Measurements from ENCODE around the gene CHST1.

The CHST1 gene

GRCh38 chr11:45692808-45693453 is 27.5 kb upstream of the CHST1 start:
- H4K20me1 ChIP-seq, result no peaks in the 10 kb centered on the region
- no peaks in the 10 kb centered on the region for H3K27me3 ChIP-seq
- no peak overlapping the region for H3K9ac ChIP-seq
- H3K4me2 ChIP-seq, result no peak overlapping the region
- H3K36me3 ChIP-seq, result no peaks in the 10 kb centered on the region
- no peak for TF ChIP-seq Cebpa-rat (IDR thresholded peaks at IDR 0.05)
- no peaks in the 10 kb centered on the region for H3K9me3 ChIP-seq (replicated peaks in 1 of 11)
- peaks cover 0 to 13% (median 1%) of the 10 kb centered on the region in 10 experiments; a peak in 6 of 20 replicates for H3K4me1 ChIP-seq
- no peak overlapping the region for H3K4me3 ChIP-seq
- H3K27ac ChIP-seq, result no peak overlapping the region

- Histone ChIP-seq H3K9ac (no peak overlapping the region), H3K27ac (no peak overlapping the region), H3K9me3 (replicated peaks in 1 of 11) (no peaks in the 10 kb centered on the region), H3K36me3 (no peaks in the 10 kb centered on the region), H4K20me1 (no peaks in the 10 kb centered on the region), H3K4me2 (no peak overlapping the region), H3K4me1 (peaks cover 0 to 13% (median 0%) of the 10 kb centered on the region in 10 experiments; a peak in 3 of 20 replicates), H3K4me3 (no peak overlapping the region), H3K27me3 (no peaks in the 10 kb centered on the region)
- TF ChIP-seq Cebpa-rat (IDR thresholded peaks at IDR 0.05), result no peak
Observed at GRCh38 chr11:45688472-45689033, 23.1 kb upstream of the CHST1 start.

- no peaks in the 10 kb centered on the region for H3K27me3 ChIP-seq
- no peak overlapping the region for H3K27ac ChIP-seq
- no peaks in the 10 kb centered on the region for H3K9me3 ChIP-seq (replicated peaks in 1 of 11)
- no peaks in the 10 kb centered on the region for H4K20me1 ChIP-seq
- H3K4me2 ChIP-seq, result no peak overlapping the region
- no peak overlapping the region for H3K4me3 ChIP-seq
- H3K36me3 ChIP-seq, result no peaks in the 10 kb centered on the region
- no peak overlapping the region for H3K9ac ChIP-seq
- H3K4me1 ChIP-seq, result peaks cover 0 to 13% (median 0%) of the 10 kb centered on the region in 10 experiments; a peak in 3 of 20 replicates
- no peak for TF ChIP-seq Cebpa-rat (IDR thresholded peaks at IDR 0.05)
Observed at GRCh38 chr11:45687836-45688235, 22.4 kb upstream of the CHST1 start.

- H4K20me1 ChIP-seq, result no peaks in the 10 kb centered on the region
- no peaks in the 10 kb centered on the region for H3K36me3 ChIP-seq
- H3K4me3 ChIP-seq, result no peak overlapping the region
- no peaks in the 10 kb centered on the region for H3K27me3 ChIP-seq
- TF ChIP-seq Cebpa-rat (IDR thresholded peaks at IDR 0.05), result no peak
- no peaks in the 10 kb centered on the region for H3K9me3 ChIP-seq (replicated peaks in 1 of 11)
- no peak overlapping the region for H3K27ac ChIP-seq
- H3K4me1 ChIP-seq, result peaks cover 0 to 13% (median 0%) of the 10 kb centered on the region in 10 experiments; a peak in 3 of 20 replicates
- no peak overlapping the region for H3K4me2 ChIP-seq
- no peak overlapping the region for H3K9ac ChIP-seq
Observed at GRCh38 chr11:45685964-45686537, 20.6 kb upstream of the CHST1 start.

- H3K4me1 ChIP-seq, result peaks cover 0 to 3% (median 0%) of the 10 kb centered on the region in 10 experiments; a peak in 3 of 20 replicates
- H3K9me3 ChIP-seq (replicated peaks in 1 of 11), result no peaks in the 10 kb centered on the region
- H3K4me2 ChIP-seq, result no peak overlapping the region
- no peaks in the 10 kb centered on the region for H3K36me3 ChIP-seq
- no peaks in the 10 kb centered on the region for H3K27me3 ChIP-seq
- H3K4me3 ChIP-seq, result no peak overlapping the region
- no peak overlapping the region for H3K27ac ChIP-seq
- no peak overlapping the region for H3K9ac ChIP-seq
- no peaks in the 10 kb centered on the region for H4K20me1 ChIP-seq
- TF ChIP-seq Cebpa-rat (IDR thresholded peaks at IDR 0.05), result no peak
Observed at GRCh38 chr11:45684440-45684839, 19.0 kb upstream of the CHST1 start.

- Histone ChIP-seq H3K9me3 (replicated peaks in 1 of 11) (no peaks in the 10 kb centered on the region), H3K9ac (no peak overlapping the region), H3K4me1 (no peaks in the 10 kb centered on the region), H3K4me2 (no peak overlapping the region), H3K27me3 (no peaks in the 10 kb centered on the region), H3K27ac (no peak overlapping the region), H4K20me1 (no peaks in the 10 kb centered on the region), H3K4me3 (no peak overlapping the region), H3K36me3 (no peaks in the 10 kb centered on the region)
- no peak for TF ChIP-seq Cebpa-rat (IDR thresholded peaks at IDR 0.05)
Observed at GRCh38 chr11:45683271-45684058, 18.0 kb upstream of the CHST1 start.

- Histone ChIP-seq H3K9me3 (replicated peaks in 1 of 11) (no peaks in the 10 kb centered on the region), H3K4me3 (no peak overlapping the region), H3K27ac (no peak overlapping the region), H3K4me1 (no peaks in the 10 kb centered on the region), H3K9ac (no peak overlapping the region), H3K27me3 (no peaks in the 10 kb centered on the region), H4K20me1 (no peaks in the 10 kb centered on the region; a peak in 1 of 22 replicates), H3K36me3 (no peaks in the 10 kb centered on the region), H3K4me2 (no peak overlapping the region)
- no peak for TF ChIP-seq Cebpa-rat (IDR thresholded peaks at IDR 0.05)
Observed at GRCh38 chr11:45679806-45680205, 14.4 kb upstream of the CHST1 start.

- Histone ChIP-seq H3K4me2 (no peak overlapping the region), H3K4me3 (no peak overlapping the region), H3K36me3 (no peaks in the 10 kb centered on the region), H4K20me1 (no peaks in the 10 kb centered on the region; a peak in 1 of 22 replicates), H3K27me3 (no peaks in the 10 kb centered on the region), H3K9ac (no peak overlapping the region), H3K4me1 (no peaks in the 10 kb centered on the region), H3K27ac (no peak overlapping the region), H3K9me3 (replicated peaks in 1 of 11) (no peaks in the 10 kb centered on the region)
- TF ChIP-seq Cebpa-rat (IDR thresholded peaks at IDR 0.05), result no peak
Observed at GRCh38 chr11:45678976-45679375, 13.6 kb upstream of the CHST1 start.

GRCh38 chr11:45677770-45678512 is 12.5 kb upstream of the CHST1 start:
- H3K36me3 ChIP-seq, result no peaks in the 10 kb centered on the region
- no peak overlapping the region for H3K4me3 ChIP-seq
- TF ChIP-seq Cebpa-rat (IDR thresholded peaks at IDR 0.05), result no peak
- no peak overlapping the region for H3K27ac ChIP-seq
- no peaks in the 10 kb centered on the region; a peak in 1 of 22 replicates for H4K20me1 ChIP-seq
- no peaks in the 10 kb centered on the region for H3K4me1 ChIP-seq
- H3K27me3 ChIP-seq, result no peaks in the 10 kb centered on the region
- H3K4me2 ChIP-seq, result no peak overlapping the region
- H3K9me3 ChIP-seq (replicated peaks in 1 of 11), result no peaks in the 10 kb centered on the region
- H3K9ac ChIP-seq, result no peak overlapping the region
